SU-DHL-6 (cell line): ENCODE measurements around the gene UGT3A1.
"Not testable (repeated sequence)": the region's sequence is repeated elsewhere in the genome, so short reads cannot be mapped to it uniquely, and the experiment has no call there.

Experiments used
- H2AFZ ChIP-seq: fragments of 200-600 bp; sonication (generic); 2 replicates; pipeline ENCODE4 v1.6.1; 2014; ENCODE audit warnings: low read depth, mild to moderate bottlenecking, moderate library complexity, mixed read lengths, antibody characterized with exemption, low read length; ENCODE audit not compliant: severe bottlenecking
- H3F3A ChIP-seq: fragments of 200-600 bp; shearing (Covaris generic); 2 replicates; pipeline ENCODE4 v1.6.0; 2016; ENCODE audit warnings: antibody characterized with exemption, mild to moderate bottlenecking; ENCODE audit not compliant: insufficient read depth
- H3K27ac ChIP-seq: fragments of 200-600 bp; sonication (generic); 2 replicates; pipeline ENCODE4 v1.5.1; 2016; ENCODE audit warnings: low read depth, mild to moderate bottlenecking, low read length, moderate library complexity, mixed read lengths
- H3K27me3 ChIP-seq: fragments of 200-600 bp; sonication (generic), shearing (Covaris generic); 2 replicates; pipeline ENCODE4 v1.6.0; 2014; ENCODE audit warnings: mild to moderate bottlenecking, low read length
- H3K36me3 ChIP-seq: fragments of 200-600 bp; sonication (generic); 2 replicates; pipeline ENCODE4 v1.6.1; 2014; ENCODE audit warnings: mild to moderate bottlenecking, low read length, mixed read lengths
- H3K4me2 ChIP-seq: fragments of 300-600, 200-600 bp; shearing (Covaris generic), sonication (generic); 2 replicates; pipeline ENCODE4 v1.6.0; 2014; ENCODE audit warnings: low read length, low read depth, mild to moderate bottlenecking; ENCODE audit not compliant: poor library complexity, severe bottlenecking
- H3K4me3 ChIP-seq: fragments of 200-600 bp; sonication (generic); 2 replicates; pipeline ENCODE4 v1.5.1; 2014; ENCODE audit warnings: antibody characterized with exemption, low read length, mild to moderate bottlenecking, mixed read lengths; ENCODE audit not compliant: insufficient read depth, poor library complexity, severe bottlenecking
- H3K79me2 ChIP-seq: fragments of 200-600 bp; sonication (generic); 2 replicates; pipeline ENCODE4 v1.6.1; 2014; ENCODE audit warnings: mild to moderate bottlenecking, low read length, moderate library complexity; ENCODE audit not compliant: insufficient read depth
- H3K9ac ChIP-seq: fragments of 200-600 bp; sonication (generic); 2 replicates; pipeline ENCODE4 v1.7.0; 2014; ENCODE audit warnings: mild to moderate bottlenecking, low read length
- H3K9me2 ChIP-seq: fragments of 200-600 bp; sonication (generic); replicated peaks from 2 replicates; pipeline ENCODE4 v1.6.1; 2014; ENCODE audit warnings: low read length; ENCODE audit not compliant: insufficient read depth
- H3K9me3 ChIP-seq: fragments of 200-600 bp; sonication (generic); 2 replicates; pipeline ENCODE4 v1.6.1; 2014; ENCODE audit warnings: low read length, mixed read lengths; ENCODE audit not compliant: insufficient read depth
- H4K20me1 ChIP-seq: fragments of 200-600 bp; sonication (generic); 2 replicates; pipeline ENCODE4 v1.6.1; 2014; ENCODE audit warnings: low read depth, mild to moderate bottlenecking, antibody characterized with exemption, low read length, moderate library complexity, mixed read lengths
- CTCF ChIP-seq: fragments of 200-600 bp; sonication (generic); IDR thresholded peaks from one replicate; pipeline ENCODE4 v1.5.1; 2017; ENCODE audit warnings: antibody characterized with exemption, mild to moderate bottlenecking, low read length, moderate library complexity; ENCODE audit not compliant: insufficient read depth, poor library complexity, severe bottlenecking
- EZH2phosphoT487 ChIP-seq: fragments of 200-600 bp; sonication (generic), shearing (Covaris generic); conservative IDR thresholded peaks from 2 replicates; pipeline ENCODE4 v1.6.1; 2018; ENCODE audit warnings: mild to moderate bottlenecking, antibody characterized with exemption, low read length, moderate library complexity, mixed read lengths

The UGT3A1 gene

DNA sequence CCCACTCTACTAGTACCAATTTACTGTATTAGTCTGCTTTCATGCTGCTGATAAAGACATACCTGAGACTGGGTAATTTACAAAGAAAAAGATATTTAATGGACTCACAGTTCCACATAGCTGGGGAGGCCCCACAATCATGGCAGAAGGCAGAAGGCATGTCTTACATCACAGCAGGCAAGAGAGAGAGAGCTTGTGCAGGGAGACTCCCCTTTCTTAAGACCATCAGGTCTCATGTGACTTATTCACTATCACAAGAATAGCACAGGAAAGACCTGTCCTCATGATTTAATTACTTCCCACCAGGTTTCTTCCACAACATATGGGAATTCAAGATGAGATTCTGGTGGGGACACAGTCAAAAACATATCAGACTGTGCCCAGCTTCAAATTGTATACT is 11.5 kb downstream of the UGT3A1 start:
- Histone ChIP-seq H3K9me3 (peaks cover 8% of the 10 kb centered on the region; the same call in 1 of the 2 replicates), H3K4me3 (no peak overlapping the region), H3F3A (no peaks in the 10 kb centered on the region), H3K27ac (no peak overlapping the region), H2AFZ (no peak overlapping the region), H3K36me3 (no peaks in the 10 kb centered on the region), H3K79me2 (no peaks in the 10 kb centered on the region), H4K20me1 (no peaks in the 10 kb centered on the region), H3K9me2 (no peaks in the 10 kb centered on the region), H3K27me3 (no peaks in the 10 kb centered on the region), H3K4me2 (no peak overlapping the region), H3K9ac (no peak overlapping the region)
- no peak for TF ChIP-seq EZH2phosphoT487

DNA sequence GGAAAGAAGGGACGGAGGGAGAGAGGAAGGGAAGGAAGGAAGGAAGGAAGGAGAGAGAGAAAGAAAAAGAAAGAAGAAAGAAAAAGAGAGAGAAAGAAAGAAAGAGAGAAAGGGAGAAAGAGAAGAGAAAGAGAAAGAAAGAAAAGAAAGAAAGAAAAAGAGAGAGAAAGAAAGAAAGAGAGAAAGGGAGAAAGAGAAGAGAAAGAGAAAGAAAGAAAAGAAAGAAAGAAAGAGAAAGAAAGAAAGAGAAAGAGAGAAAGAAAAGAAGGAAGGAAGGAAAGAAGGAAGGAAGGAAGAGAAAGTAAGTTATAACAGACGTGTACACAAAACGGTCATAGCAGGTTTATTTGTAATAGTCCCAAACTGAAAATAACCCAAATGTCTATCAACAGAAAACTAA is 14.3 kb downstream of the UGT3A1 start:
- H2AFZ ChIP-seq, H3K27me3 ChIP-seq, H3K4me3 ChIP-seq, H3K4me2 ChIP-seq, H3K9me3 ChIP-seq, H3K27ac ChIP-seq, H4K20me1 ChIP-seq, H3K79me2 ChIP-seq, H3K36me3 ChIP-seq, H3K9me2 ChIP-seq, H3K9ac ChIP-seq, H3F3A ChIP-seq: not testable (repeated sequence)

DNA sequence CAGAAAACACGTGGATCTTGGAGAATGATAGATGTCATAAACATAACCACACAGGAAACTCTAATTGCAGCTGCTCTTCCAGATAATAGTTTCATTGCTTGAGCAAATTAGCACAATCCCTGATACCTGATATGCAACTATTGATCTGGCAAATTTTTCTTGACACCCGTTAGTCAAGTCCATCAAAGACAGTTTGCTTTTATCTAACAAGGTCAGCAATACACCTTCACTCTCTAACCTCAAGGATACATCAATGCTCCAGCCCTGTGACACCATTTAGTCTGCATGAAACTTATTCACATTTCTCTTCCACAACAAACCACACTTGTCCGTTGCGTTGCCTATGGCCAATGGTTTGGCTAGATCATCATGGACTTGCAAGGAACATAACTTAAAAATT is 16.6 kb downstream of the UGT3A1 start:
- Histone ChIP-seq H3K9me2 (no peaks in the 10 kb centered on the region), H3K79me2 (no peaks in the 10 kb centered on the region), H3K9me3 (no peaks in the 10 kb centered on the region), H3K36me3 (no peaks in the 10 kb centered on the region), H3K4me2 (no peak overlapping the region), H3K9ac (no peak overlapping the region), H2AFZ (no peak overlapping the region), H3K27me3 (no peaks in the 10 kb centered on the region), H3F3A (no peaks in the 10 kb centered on the region), H3K4me3 (no peak overlapping the region), H4K20me1 (no peaks in the 10 kb centered on the region), H3K27ac (no peak overlapping the region)
- TF ChIP-seq EZH2phosphoT487 = no peak
- TF ChIP-seq CTCF = no peak

DNA sequence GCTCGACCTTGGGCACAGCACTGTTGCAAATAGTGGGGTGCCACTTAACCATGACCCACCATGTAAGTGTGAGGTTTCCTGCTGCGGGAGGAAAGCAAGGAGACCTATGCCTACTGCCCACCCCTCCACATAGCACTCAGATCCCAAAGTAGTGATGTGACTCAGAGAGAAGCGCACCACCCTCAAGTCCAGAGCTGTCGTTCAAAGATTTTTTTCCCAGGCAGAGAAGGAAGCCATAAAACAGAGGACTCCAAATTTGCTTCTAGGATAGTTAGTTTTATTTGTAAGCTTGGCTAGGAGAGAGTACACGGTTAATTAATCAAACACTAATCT is 19.3 kb downstream of the UGT3A1 start:
- Histone ChIP-seq H3K27ac (no peak overlapping the region), H3F3A (no peaks in the 10 kb centered on the region), H2AFZ (no peak overlapping the region), H3K79me2 (no peaks in the 10 kb centered on the region), H3K27me3 (no peaks in the 10 kb centered on the region), H4K20me1 (no peaks in the 10 kb centered on the region), H3K4me2 (no peak overlapping the region), H3K36me3 (no peaks in the 10 kb centered on the region), H3K9me2 (no peaks in the 10 kb centered on the region), H3K4me3 (no peak overlapping the region), H3K9me3 (no peaks in the 10 kb centered on the region), H3K9ac (no peak overlapping the region)
- TF ChIP-seq EZH2phosphoT487 = no peak
- TF ChIP-seq CTCF = no peak
